Dendritic cell treated with granulocyte-macrophage colony-stimulating factor and Interleukin-4, amounts not matched to agents 40 ng/mL and 50 ng/mL, for 4 days (primary cell): ENCODE data around the gene GFOD2.

Experiments used
- H3K27ac Mint-ChIP-seq: one replicate; pipeline ENCODE4 v1.8.0; 2022; ENCODE audit warnings: mild to moderate bottlenecking, mixed read lengths
- H3K27me3 Mint-ChIP-seq: one replicate; pipeline ENCODE4 v1.8.0; 2022; ENCODE audit warnings: mild to moderate bottlenecking, mixed read lengths
- H3K36me3 Mint-ChIP-seq: one replicate; pipeline ENCODE4 v1.8.0; 2022; ENCODE audit warnings: low read depth, mixed read lengths
- H3K4me1 Mint-ChIP-seq: one replicate; pipeline ENCODE4 v1.8.0; 2022; ENCODE audit warnings: low read depth, mixed read lengths
- H3K4me3 Mint-ChIP-seq: one replicate; pipeline ENCODE4 v1.8.0; 2022; ENCODE audit warnings: mild to moderate bottlenecking, moderate library complexity, mixed read lengths
- H3K9me3 Mint-ChIP-seq: one replicate; pipeline ENCODE4 v1.8.0; 2022; ENCODE audit warnings: mixed read lengths
- intact Hi-C: fragments of 100-400 bp; cut with micrococcal nuclease; formaldehyde crosslinking; loops from one replicate; pipeline ENCODE4 v1.15.0; 2022

Gene GFOD2

GRCh38 chr16:67726106-67727034 lies 7.3 kb upstream of the GFOD2 start:
- intact Hi-C loops: no loop called here
- Mint-ChIP-seq H3K36me3 (peaks cover 76% of the 10 kb centered on the region), H3K27ac (no peak overlapping the region)

GRCh38 chr16:67723911-67724305 lies 4.8 kb upstream of the GFOD2 start:
- H3K9me3 Mint-ChIP-seq: no peaks in the 10 kb centered on the region
- H3K36me3 Mint-ChIP-seq: peaks cover 59% of the 10 kb centered on the region
- intact Hi-C loops: no loop called here
- peaks cover 17% of the 10 kb centered on the region for H3K4me1 Mint-ChIP-seq
- H3K27me3 Mint-ChIP-seq: no peaks in the 10 kb centered on the region
- H3K4me3 Mint-ChIP-seq: no peak overlapping the region
- no peak overlapping the region for H3K27ac Mint-ChIP-seq

More at GRCh38 chr16:67726106-67727034, 7.3 kb upstream of the GFOD2 start:
- H3K4me1 Mint-ChIP-seq: no peaks in the 10 kb centered on the region
- H3K4me3 Mint-ChIP-seq: no peak overlapping the region
- no peaks in the 10 kb centered on the region for H3K27me3 Mint-ChIP-seq
- no peaks in the 10 kb centered on the region for H3K9me3 Mint-ChIP-seq

- no peaks in the 10 kb centered on the region for H3K27me3 Mint-ChIP-seq
- intact Hi-C loops: no loop called here
- H3K27ac Mint-ChIP-seq: no peak overlapping the region
- H3K36me3 Mint-ChIP-seq: peaks cover 57% of the 10 kb centered on the region
- H3K4me1 Mint-ChIP-seq: peaks cover 23% of the 10 kb centered on the region
- no peaks in the 10 kb centered on the region for H3K9me3 Mint-ChIP-seq
- no peak overlapping the region for H3K4me3 Mint-ChIP-seq
These were observed 4.2 kb upstream of the GFOD2 start for GRCh38 chr16:67723151-67723910.

GRCh38 chr16:67720236-67720635 lies 1.1 kb upstream of the GFOD2 start:
- H3K27ac Mint-ChIP-seq: peak overlapping the region; percentile 96
- H3K36me3 Mint-ChIP-seq: peaks cover 27% of the 10 kb centered on the region

GRCh38 chr16:67719778-67720144 lies 645 bp upstream of the GFOD2 start:
- no peaks in the 10 kb centered on the region for H3K9me3 Mint-ChIP-seq
- peaks cover 37% of the 10 kb centered on the region for H3K4me1 Mint-ChIP-seq
- peak overlapping the region; percentile 96 for H3K27ac Mint-ChIP-seq
- H3K27me3 Mint-ChIP-seq: no peaks in the 10 kb centered on the region
- H3K36me3 Mint-ChIP-seq: peaks cover 22% of the 10 kb centered on the region
- peak overlapping the region; percentile 98 for H3K4me3 Mint-ChIP-seq
- intact Hi-C loops: loop anchor here (1.0 to 5.0 kb wide), 2 partner anchors 42 to 87 kb away; partner anchors contain the start of genes RANBP10 and TSNAXIP1

More at GRCh38 chr16:67720236-67720635, 1.1 kb upstream of the GFOD2 start:
- Mint-ChIP-seq H3K4me3 (peak overlapping the region; percentile 98), H3K27me3 (no peaks in the 10 kb centered on the region), H3K9me3 (no peaks in the 10 kb centered on the region), H3K4me1 (peaks cover 33% of the 10 kb centered on the region)
- intact Hi-C loops: no loop called here

- peaks cover 37% of the 10 kb centered on the region for H3K4me1 Mint-ChIP-seq
- intact Hi-C loops: loop anchor here (1.0 to 5.0 kb wide), 2 partner anchors 41 to 88 kb away; partner anchors contain the start of genes RANBP10 and TSNAXIP1
- H3K4me3 Mint-ChIP-seq: peak overlapping the region; percentile 98
- H3K36me3 Mint-ChIP-seq: peaks cover 17% of the 10 kb centered on the region
- H3K27ac Mint-ChIP-seq: peak overlapping the region; percentile 96
- no peaks in the 10 kb centered on the region for H3K9me3 Mint-ChIP-seq
- H3K27me3 Mint-ChIP-seq: no peaks in the 10 kb centered on the region
These were observed 458 bp downstream of the GFOD2 start for GRCh38 chr16:67718668-67719047.

GRCh38 chr16:67716097-67716496 lies 3.0 kb downstream of the GFOD2 start:
- intact Hi-C loops: loop anchor here (5.0 kb wide), 1 partner anchor 39 kb away; no protein-coding TSS in a partner anchor
- H3K9me3 Mint-ChIP-seq: no peaks in the 10 kb centered on the region
- H3K4me3 Mint-ChIP-seq: no peak overlapping the region
- H3K4me1 Mint-ChIP-seq: peaks cover 44% of the 10 kb centered on the region
- no peaks in the 10 kb centered on the region for H3K27me3 Mint-ChIP-seq
- H3K27ac Mint-ChIP-seq: no peak overlapping the region
- H3K36me3 Mint-ChIP-seq: peaks cover 11% of the 10 kb centered on the region

- H3K9me3 Mint-ChIP-seq: no peaks in the 10 kb centered on the region
- peaks cover 35% of the 10 kb centered on the region for H3K4me1 Mint-ChIP-seq
- intact Hi-C loops: no loop called here
- peaks cover 10% of the 10 kb centered on the region for H3K36me3 Mint-ChIP-seq
- no peak overlapping the region for H3K27ac Mint-ChIP-seq
- no peaks in the 10 kb centered on the region for H3K27me3 Mint-ChIP-seq
- no peak overlapping the region for H3K4me3 Mint-ChIP-seq
These were observed 4.6 kb downstream of the GFOD2 start for GRCh38 chr16:67714522-67714921.

GRCh38 chr16:67713647-67714273 lies 5.4 kb downstream of the GFOD2 start:
- peaks cover 30% of the 10 kb centered on the region for H3K4me1 Mint-ChIP-seq
- H3K36me3 Mint-ChIP-seq: peaks cover 2% of the 10 kb centered on the region
- intact Hi-C loops: no loop called here
- no peaks in the 10 kb centered on the region for H3K9me3 Mint-ChIP-seq
- no peak overlapping the region for H3K27ac Mint-ChIP-seq
- no peaks in the 10 kb centered on the region for H3K27me3 Mint-ChIP-seq
- H3K4me3 Mint-ChIP-seq: no peak overlapping the region

- no peak overlapping the region for H3K27ac Mint-ChIP-seq
- no peaks in the 10 kb centered on the region for H3K27me3 Mint-ChIP-seq
- intact Hi-C loops: no loop called here
These were observed 8.5 kb downstream of the GFOD2 start for GRCh38 chr16:67710607-67711006.

GRCh38 chr16:67709050-67709449 lies 10.1 kb downstream of the GFOD2 start:
- Mint-ChIP-seq H3K27ac (no peak overlapping the region), H3K4me1 (peaks cover 11% of the 10 kb centered on the region), H3K9me3 (no peaks in the 10 kb centered on the region), H3K4me3 (no peak overlapping the region), H3K36me3 (no peaks in the 10 kb centered on the region), H3K27me3 (no peaks in the 10 kb centered on the region)
- intact Hi-C loops: no loop called here

More at GRCh38 chr16:67710607-67711006, 8.5 kb downstream of the GFOD2 start:
- H3K36me3 Mint-ChIP-seq: no peaks in the 10 kb centered on the region
- peaks cover 15% of the 10 kb centered on the region for H3K4me1 Mint-ChIP-seq
- H3K9me3 Mint-ChIP-seq: no peaks in the 10 kb centered on the region
- H3K4me3 Mint-ChIP-seq: no peak overlapping the region

GRCh38 chr16:67708368-67708771 lies 10.7 kb downstream of the GFOD2 start:
- H3K27ac Mint-ChIP-seq: no peak overlapping the region
- H3K4me1 Mint-ChIP-seq: peaks cover 11% of the 10 kb centered on the region

GRCh38 chr16:67707790-67708189 lies 11.3 kb downstream of the GFOD2 start:
- peaks cover 11% of the 10 kb centered on the region for H3K4me1 Mint-ChIP-seq
- H3K27me3 Mint-ChIP-seq: no peaks in the 10 kb centered on the region
- intact Hi-C loops: no loop called here
- no peaks in the 10 kb centered on the region for H3K9me3 Mint-ChIP-seq
- H3K4me3 Mint-ChIP-seq: no peak overlapping the region
- H3K36me3 Mint-ChIP-seq: no peaks in the 10 kb centered on the region
- H3K27ac Mint-ChIP-seq: no peak overlapping the region

More at GRCh38 chr16:67708368-67708771, 10.7 kb downstream of the GFOD2 start:
- Mint-ChIP-seq H3K4me3 (no peak overlapping the region), H3K36me3 (no peaks in the 10 kb centered on the region), H3K9me3 (no peaks in the 10 kb centered on the region), H3K27me3 (no peaks in the 10 kb centered on the region)
- intact Hi-C loops: no loop called here
